H1 (cell line): Measurements from ENCODE around the gene VARS2. TPM values are rescaled to one million over a fixed set of nuclear protein-coding genes. Genes with fewer than 3 reads are reported as not detected.

Experiments used
- CHD2 ChIP-seq: IDR thresholded peaks from 2 replicates; pipeline ENCODE4 v1.6.1; 2012; ENCODE audit warnings: low read length, improper control_type of control experiment
- EP300 ChIP-seq, 2 experiments: IDR thresholded peaks; 1 replicate in 1 of 2; 2 replicates in 1 of 2; pipeline ENCODE4 v1.6.1; 2011 to 2012; ENCODE audit warnings: low read depth in 2 of 2, low read length in 2 of 2, mild to moderate bottlenecking in 2 of 2, borderline replicate concordance in 1 of 2, inconsistent platforms in 1 of 2, moderate library complexity in 1 of 2
- FOSL1 ChIP-seq: IDR thresholded peaks from 2 replicates; pipeline ENCODE4 v1.6.1; 2011; ENCODE audit warnings: mild to moderate bottlenecking, low read depth, low read length, moderate library complexity; ENCODE audit not compliant: insufficient read depth
- KDM1A ChIP-seq: fragments of 200-600, 300-600 bp; sonication (generic); IDR thresholded peaks from 2 replicates; pipeline ENCODE4 v1.7.1; 2016; ENCODE audit warnings: mild to moderate bottlenecking, low read length, borderline replicate concordance
- KDM4A ChIP-seq: IDR thresholded peaks from one replicate; pipeline ENCODE4 v1.7.1; 2012; ENCODE audit warnings: low read depth, mild to moderate bottlenecking, moderate library complexity, low read length, inconsistent platforms; ENCODE audit not compliant: severe bottlenecking
- KDM5A ChIP-seq: fragments of 200-600 bp; IDR thresholded peaks from 2 replicates; pipeline ENCODE4 v1.7.1; 2012; ENCODE audit warnings: mild to moderate bottlenecking, low read length, inconsistent platforms, mixed read lengths
- POU5F1 ChIP-seq: IDR thresholded peaks from 2 replicates; pipeline ENCODE4 v1.6.1; 2011; ENCODE audit warnings: low read depth, mild to moderate bottlenecking, low read length, moderate library complexity
- RBBP5 ChIP-seq: IDR thresholded peaks from 2 replicates; pipeline ENCODE4 v1.7.1; 2012; ENCODE audit warnings: low read depth, mild to moderate bottlenecking, inconsistent platforms, low read length, moderate library complexity, borderline replicate concordance
- SP1 ChIP-seq: IDR thresholded peaks from 2 replicates; pipeline ENCODE4 v1.6.1; 2011; ENCODE audit warnings: low read depth, low read length
- SP2 ChIP-seq: IDR thresholded peaks from 2 replicates; pipeline ENCODE4 v1.6.1; 2012; ENCODE audit warnings: mild to moderate bottlenecking, low read length, inconsistent platforms
- SRF ChIP-seq: IDR thresholded peaks from 2 replicates; pipeline ENCODE4 v1.6.1; 2011; ENCODE audit warnings: mild to moderate bottlenecking, low read depth, low read length, moderate library complexity
- SUZ12 ChIP-seq: fragments of 200-600 bp; sonication (generic); IDR thresholded peaks from 2 replicates; pipeline ENCODE4 v1.6.1; 2012; ENCODE audit warnings: mild to moderate bottlenecking, inconsistent platforms, low read length, moderate library complexity, mixed read lengths
- TAF1 ChIP-seq: IDR thresholded peaks from 2 replicates; pipeline ENCODE4 v1.6.1; 2011; ENCODE audit warnings: mild to moderate bottlenecking, low read depth, low read length
- TAF7 ChIP-seq: optimal IDR thresholded peaks from 2 replicates; pipeline ENCODE3; 2011; ENCODE audit warnings: low read depth, mild to moderate bottlenecking, inconsistent platforms, low read length, moderate library complexity, borderline replicate concordance
- TCF12 ChIP-seq: IDR thresholded peaks from 2 replicates; pipeline ENCODE4 v1.6.1; 2011; ENCODE audit warnings: low read depth, mild to moderate bottlenecking, low read length
- TEAD4 ChIP-seq: IDR thresholded peaks from 2 replicates; pipeline ENCODE4 v1.6.1; 2012; ENCODE audit warnings: low read depth, low read length, inconsistent platforms, mixed read lengths
- YY1 ChIP-seq: IDR thresholded peaks from 2 replicates; pipeline ENCODE4 v1.6.1; 2011; ENCODE audit warnings: low read depth, mild to moderate bottlenecking, low read length
- ZNF274 ChIP-seq: IDR thresholded peaks from 2 replicates; pipeline ENCODE4 v1.7.0; 2012; ENCODE audit warnings: low read length, borderline replicate concordance; ENCODE audit errors: extremely low read depth
- polyA plus RNA-seq, 7 experiments: library from polyadenylated mRNA; depleted of rRNA in 3 of 7; stranded (reverse) in 5 of 7; unstranded in 2 of 7; fragments of >200 nt in 5 of 7; fragments of 200-250 nt in 2 of 7; gene quantifications; 1 replicate in 5 of 7; 2 replicates in 1 of 7; 4 replicates in 1 of 7; pipeline versions ENCODE4 v1.2.1 to v1.2.3, GENCODE V29; 2011 to 2013; ENCODE audit warnings: missing spikeins in 2 of 7, mixed read lengths in 2 of 7
- total RNA-seq: library from RNA; stranded (reverse); fragmentation: NEBNext Ultra II Directional; extraction: Animal tissue kit (Norgen Biotek cat#: 25700); gene quantifications from 2 replicates; pipeline ENCODE4 v1.2.1, GENCODE V29; 2021
- TF ChIP-seq, protein P1 (sequence below), 3 experiments: IDR thresholded peaks; 1 replicate in 2 of 3; 2 replicates in 1 of 3; pipeline versions ENCODE4 v1.5.1 to v1.6.1; 2011; ENCODE audit warnings: low read length in 3 of 3, mild to moderate bottlenecking in 3 of 3, inconsistent platforms in 2 of 3, low read depth in 1 of 3, moderate library complexity in 1 of 3; ENCODE audit not compliant: insufficient read depth in 1 of 3; ENCODE audit errors: control extremely low read depth in 1 of 3
- TF ChIP-seq, protein P2 (sequence below): IDR thresholded peaks from 2 replicates; pipeline ENCODE4 v1.6.1; 2011; ENCODE audit warnings: low read length, improper control_type of control experiment

The VARS2 gene
- total and polyA plus RNA-seq, 2 of the 8 experiments (the other 6 are each of a cell fraction or from before 2014, with no cell fraction given), result 26.8 to 47.7 TPM

DNA sequence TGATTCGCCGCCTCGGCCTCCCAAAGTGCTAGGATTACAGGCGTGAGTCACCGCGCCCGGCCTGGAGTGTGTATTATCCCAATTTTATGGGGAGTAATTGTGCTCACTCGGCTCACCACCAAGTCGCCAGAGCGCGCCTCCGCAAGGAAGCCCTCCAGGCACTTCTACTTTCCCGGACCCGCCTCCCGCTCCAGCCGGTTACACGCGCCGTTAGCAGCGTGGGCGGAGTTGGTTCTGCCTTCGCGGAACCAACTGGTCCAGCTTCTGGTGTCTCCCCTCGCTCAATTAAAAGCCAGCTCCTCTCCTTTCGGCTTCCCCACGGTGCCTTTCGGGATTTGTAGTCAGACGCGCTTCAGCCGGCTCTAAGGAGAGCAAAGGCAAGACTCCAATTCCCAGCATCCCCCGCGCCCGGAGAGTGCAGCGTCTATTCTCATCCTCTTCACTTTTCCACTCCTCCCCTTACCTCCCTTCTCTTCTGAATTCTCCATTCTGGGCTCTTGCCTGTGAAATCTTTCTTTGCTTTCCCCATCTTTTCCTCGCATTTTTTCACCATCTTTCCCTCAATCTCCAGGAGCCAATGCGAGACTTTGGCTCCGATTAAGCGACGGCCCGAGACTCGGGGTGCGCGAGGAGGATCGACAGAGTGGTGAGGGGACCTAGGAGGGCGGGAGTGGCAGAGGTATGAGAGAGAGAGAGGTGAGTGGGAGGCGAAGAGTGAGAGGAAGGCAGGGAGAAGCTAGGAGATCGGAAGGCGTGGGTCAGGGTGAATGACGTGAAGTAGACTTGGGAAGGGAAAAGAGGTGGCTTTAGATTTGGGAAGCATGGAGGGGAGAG lies 6.1 kb upstream of the VARS2 start, which contains the start of gene GTF2H4 (continued):
- TF ChIP-seq, protein P1, sequence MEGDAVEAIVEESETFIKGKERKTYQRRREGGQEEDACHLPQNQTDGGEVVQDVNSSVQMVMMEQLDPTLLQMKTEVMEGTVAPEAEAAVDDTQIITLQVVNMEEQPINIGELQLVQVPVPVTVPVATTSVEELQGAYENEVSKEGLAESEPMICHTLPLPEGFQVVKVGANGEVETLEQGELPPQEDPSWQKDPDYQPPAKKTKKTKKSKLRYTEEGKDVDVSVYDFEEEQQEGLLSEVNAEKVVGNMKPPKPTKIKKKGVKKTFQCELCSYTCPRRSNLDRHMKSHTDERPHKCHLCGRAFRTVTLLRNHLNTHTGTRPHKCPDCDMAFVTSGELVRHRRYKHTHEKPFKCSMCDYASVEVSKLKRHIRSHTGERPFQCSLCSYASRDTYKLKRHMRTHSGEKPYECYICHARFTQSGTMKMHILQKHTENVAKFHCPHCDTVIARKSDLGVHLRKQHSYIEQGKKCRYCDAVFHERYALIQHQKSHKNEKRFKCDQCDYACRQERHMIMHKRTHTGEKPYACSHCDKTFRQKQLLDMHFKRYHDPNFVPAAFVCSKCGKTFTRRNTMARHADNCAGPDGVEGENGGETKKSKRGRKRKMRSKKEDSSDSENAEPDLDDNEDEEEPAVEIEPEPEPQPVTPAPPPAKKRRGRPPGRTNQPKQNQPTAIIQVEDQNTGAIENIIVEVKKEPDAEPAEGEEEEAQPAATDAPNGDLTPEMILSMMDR (IDR thresholded peaks at IDR 0.05; ENCODE audit: control extremely low read depth in 1 of 3, insufficient read depth in 1 of 3, low read depth in 1 of 3, low read length in 3 of 3), result no peak
- TF ChIP-seq YY1 (no peak), EP300 (IDR thresholded peaks at IDR 0.05; ENCODE audit: borderline replicate concordance in 1 of 2, low read depth in 2 of 2, low read length in 2 of 2) (no peak), SUZ12 (no peak), TAF1 (peak; percentile 63; the same call in 1 of the 2 replicates), TEAD4 (no peak), KDM4A (peak; percentile 44), TCF12 (no peak), FOSL1 (no peak), POU5F1 (no peak), TAF7 (peak; percentile 16), CHD2 (no peak; the same call in 1 of the 2 replicates), SP1 (peak; percentile 79; the same call in 1 of the 2 replicates), SRF (no peak), KDM1A (no peak; the same call in 1 of the 2 replicates), ZNF274 (no peak), KDM5A (peak; percentile 62; the same call in 1 of the 2 replicates), RBBP5 (no peak), SP2 (no peak)
- TF ChIP-seq, protein P2, sequence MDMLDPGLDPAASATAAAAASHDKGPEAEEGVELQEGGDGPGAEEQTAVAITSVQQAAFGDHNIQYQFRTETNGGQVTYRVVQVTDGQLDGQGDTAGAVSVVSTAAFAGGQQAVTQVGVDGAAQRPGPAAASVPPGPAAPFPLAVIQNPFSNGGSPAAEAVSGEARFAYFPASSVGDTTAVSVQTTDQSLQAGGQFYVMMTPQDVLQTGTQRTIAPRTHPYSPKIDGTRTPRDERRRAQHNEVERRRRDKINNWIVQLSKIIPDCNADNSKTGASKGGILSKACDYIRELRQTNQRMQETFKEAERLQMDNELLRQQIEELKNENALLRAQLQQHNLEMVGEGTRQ, result no peak
